Measurements from ENCODE around the gene MTFR2. TPM values are rescaled to one million over a fixed set of nuclear protein-coding genes. Genes with fewer than 3 reads are reported as not detected.

MTFR2 gene
- polyA plus RNA-seq, 6 donors from 2014 or later, result 0.25 to 1.3 (median 0.63) TPM; not detected in 1

GRCh38 chr6:136189104-136189503, 61.0 kb downstream of the MTFR2 start:
- Mint-ChIP-seq H3K4me3 (no peak overlapping the region), H3K36me3 (peaks cover 10 to 23% of the 10 kb centered on the region in 2 donors)

GRCh38 chr6:136188486-136188885, 61.6 kb downstream of the MTFR2 start:
- Mint-ChIP-seq H3K9me3 (peaks cover 0 to 3% (median 0%) of the 10 kb centered on the region in 7 donors), H3K4me1 (peaks cover 12 to 20% (median 14%) of the 10 kb centered on the region in 3 donors), H3K4me3 (no peak overlapping the region), H3K36me3 (peaks cover 10 to 18% of the 10 kb centered on the region in 2 donors), H3K27me3 (no peaks in the 10 kb centered on the region), H3K27ac (no peak overlapping the region)
- ATAC-seq (ENCODE audit: low read depth in 2 of 2) (no peak), DNase-seq (no peak)

More at GRCh38 chr6:136189104-136189503, 61.0 kb downstream of the MTFR2 start:
- peaks cover 0 to 3% (median 0%) of the 10 kb centered on the region in 7 donors for H3K9me3 Mint-ChIP-seq
- peaks cover 8 to 14% (median 9%) of the 10 kb centered on the region in 3 donors for H3K4me1 Mint-ChIP-seq
- peak overlapping the region in 1 of 6 donors; percentile 21 for H3K27ac Mint-ChIP-seq
- no peaks in the 10 kb centered on the region for H3K27me3 Mint-ChIP-seq
- DNase-seq, result no peak
- no peak for ATAC-seq (ENCODE audit: low read depth in 2 of 2)

- no peak overlapping the region for H3K4me3 Mint-ChIP-seq
- peaks cover 10 to 21% of the 10 kb centered on the region in 2 donors for H3K36me3 Mint-ChIP-seq
- H3K27ac Mint-ChIP-seq, result peak overlapping the region in 1 of 6 donors; percentile 49
- DNase-seq (no peak), ATAC-seq (ENCODE audit: low read depth in 2 of 2) (no peak)
- no peaks in the 10 kb centered on the region for H3K27me3 Mint-ChIP-seq
- peaks cover 12 to 25% (median 14%) of the 10 kb centered on the region in 3 donors for H3K4me1 Mint-ChIP-seq
- peaks cover 0 to 3% (median 0%) of the 10 kb centered on the region in 7 donors for H3K9me3 Mint-ChIP-seq
Measured at GRCh38 chr6:136186363-136186762, 63.7 kb downstream of the MTFR2 start.

DNA sequence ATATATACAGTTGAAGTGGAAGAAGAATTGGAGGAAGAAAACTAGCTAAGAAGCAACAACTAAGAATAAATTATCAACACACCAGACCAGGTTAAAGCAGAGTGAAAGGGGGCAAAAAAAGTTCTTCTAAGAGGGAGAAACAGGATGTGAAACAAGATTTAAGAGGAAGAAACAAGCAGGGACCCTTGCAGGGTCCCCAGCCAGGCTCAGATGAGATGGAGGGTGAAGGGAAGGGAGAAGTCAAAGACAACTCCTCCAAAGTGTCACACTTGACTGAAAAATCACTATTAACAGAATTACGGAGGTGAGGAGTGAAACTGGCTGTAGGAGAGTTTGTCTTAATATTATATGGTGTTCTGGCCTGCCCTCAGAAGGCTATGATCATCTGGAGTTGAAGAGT, 65.4 kb downstream of the MTFR2 start:
- Mint-ChIP-seq H3K4me1 (peaks cover 12 to 25% (median 14%) of the 10 kb centered on the region in 3 donors), H3K9me3 (peaks cover 0 to 3% (median 0%) of the 10 kb centered on the region in 7 donors), H3K27ac (peak overlapping the region; percentile 0 to 84 (median 49)), H3K4me3 (peak overlapping the region in 5 of 8 donors; percentile 0 to 68 (median 16)), H3K36me3 (peaks cover 10 to 18% of the 10 kb centered on the region in 2 donors), H3K27me3 (no peaks in the 10 kb centered on the region)
- ATAC-seq (ENCODE audit: low read depth in 2 of 2) (peak; percentile 96 to 98), DNase-seq (peak; percentile 38)

DNA sequence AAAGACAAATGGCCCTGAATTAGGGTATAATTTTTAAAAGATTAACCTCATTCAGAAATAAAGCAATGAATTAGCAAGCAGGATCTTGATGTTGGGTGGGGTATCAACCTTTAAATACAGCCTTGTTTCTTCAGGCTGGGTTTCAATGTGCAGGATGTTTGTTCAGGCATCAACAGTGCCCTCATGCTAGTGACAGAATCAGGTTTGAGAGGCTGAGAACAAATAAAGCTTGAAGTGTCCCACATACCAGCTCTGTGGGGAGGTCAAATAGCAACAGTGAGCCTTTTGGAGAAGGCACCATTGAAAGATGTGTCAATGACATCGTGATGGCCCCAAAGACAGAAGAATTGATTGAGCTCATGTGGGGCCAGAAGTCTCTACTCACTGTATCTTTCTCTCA, 68.2 kb downstream of the MTFR2 start:
- Mint-ChIP-seq H3K4me3 (no peak overlapping the region), H3K4me1 (peaks cover 12 to 25% (median 14%) of the 10 kb centered on the region in 3 donors)

DNA sequence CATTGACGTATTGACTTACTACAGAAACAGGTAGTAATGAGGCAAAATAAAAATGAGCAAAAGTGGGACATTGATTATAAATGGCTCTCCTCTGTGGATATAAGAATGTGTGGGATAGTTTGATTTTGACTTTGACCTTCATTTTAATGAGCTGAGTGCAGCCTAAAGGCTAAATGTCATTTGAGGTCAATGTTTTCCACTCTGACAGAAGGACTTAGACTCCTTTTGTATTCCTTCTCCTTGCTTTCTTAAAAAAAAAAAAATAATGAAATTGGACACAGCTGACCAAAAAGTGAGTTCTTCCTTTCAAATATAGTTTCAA, 68.6 kb downstream of the MTFR2 start:
- Mint-ChIP-seq H3K27me3 (no peaks in the 10 kb centered on the region), H3K9me3 (peaks cover 0 to 3% (median 0%) of the 10 kb centered on the region in 7 donors), H3K36me3 (peaks cover 6 to 30% of the 10 kb centered on the region in 2 donors), H3K4me3 (no peak overlapping the region), H3K27ac (no peak overlapping the region), H3K4me1 (peaks cover 12 to 25% (median 14%) of the 10 kb centered on the region in 3 donors)
- ATAC-seq (ENCODE audit: low read depth in 2 of 2) (no peak), DNase-seq (no peak)

More for the DNA sequence above, 68.2 kb downstream of the MTFR2 start:
- ATAC-seq (ENCODE audit: low read depth in 2 of 2), result no peak
- H3K36me3 Mint-ChIP-seq, result peaks cover 6 to 30% of the 10 kb centered on the region in 2 donors
- DNase-seq, result no peak
- H3K27me3 Mint-ChIP-seq, result no peaks in the 10 kb centered on the region
- H3K9me3 Mint-ChIP-seq, result peaks cover 0 to 3% (median 0%) of the 10 kb centered on the region in 7 donors
- no peak overlapping the region for H3K27ac Mint-ChIP-seq

Other genes with a start within 250 kb of the MTFR2 start
- 100 to 1,000 TPM in 5 of 6 donors, 10 to 100 TPM in 1; 73.9 to 180 (median 138) TPM for gene BCLAF1, start 39.5 kb upstream of the MTFR2 start, polyA plus RNA-seq (ENCODE audit: low read depth in 6 of 6)